ENCODE measurements around the gene MVK. TPM values are rescaled to one million over a fixed set of nuclear protein-coding genes. Genes with fewer than 3 reads are reported as not detected.

The MVK gene
- total RNA-seq, 1 donor from 2014 or later: 53.6 TPM

DNA sequence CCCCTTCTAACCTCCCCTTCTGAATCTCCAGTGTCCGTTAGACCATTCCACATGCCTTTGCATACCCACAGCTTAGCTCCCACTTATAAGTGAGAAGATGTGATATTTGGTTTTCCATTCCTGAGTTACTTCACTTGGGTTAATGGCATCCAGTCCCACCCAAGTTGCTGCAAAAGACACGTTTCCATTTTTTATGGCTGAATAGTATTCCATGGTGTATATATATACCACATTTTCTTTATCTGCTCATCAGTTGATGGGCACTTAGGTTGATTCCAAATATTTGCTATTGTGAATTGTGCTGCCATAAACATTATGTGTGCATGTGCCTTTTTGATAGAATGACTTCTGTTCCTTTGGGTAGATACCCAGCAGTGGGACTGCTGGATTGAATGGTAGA, 67.8 kb downstream of the MVK start:
- Mint-ChIP-seq H3K9me3 (ENCODE audit: unreplicated experiment) (no peaks in the 10 kb centered on the region), H3K4me3 (ENCODE audit: unreplicated experiment) (no peak overlapping the region), H3K27me3 (ENCODE audit: unreplicated experiment) (no peaks in the 10 kb centered on the region), H3K27ac (ENCODE audit: unreplicated experiment) (no peak overlapping the region), H3K36me3 (ENCODE audit: unreplicated experiment) (no peaks in the 10 kb centered on the region), H3K4me1 (ENCODE audit: low read depth, unreplicated experiment) (peaks cover 6% of the 10 kb centered on the region)
- DNase-seq: no peak
- TF ChIP-seq, protein P1, sequence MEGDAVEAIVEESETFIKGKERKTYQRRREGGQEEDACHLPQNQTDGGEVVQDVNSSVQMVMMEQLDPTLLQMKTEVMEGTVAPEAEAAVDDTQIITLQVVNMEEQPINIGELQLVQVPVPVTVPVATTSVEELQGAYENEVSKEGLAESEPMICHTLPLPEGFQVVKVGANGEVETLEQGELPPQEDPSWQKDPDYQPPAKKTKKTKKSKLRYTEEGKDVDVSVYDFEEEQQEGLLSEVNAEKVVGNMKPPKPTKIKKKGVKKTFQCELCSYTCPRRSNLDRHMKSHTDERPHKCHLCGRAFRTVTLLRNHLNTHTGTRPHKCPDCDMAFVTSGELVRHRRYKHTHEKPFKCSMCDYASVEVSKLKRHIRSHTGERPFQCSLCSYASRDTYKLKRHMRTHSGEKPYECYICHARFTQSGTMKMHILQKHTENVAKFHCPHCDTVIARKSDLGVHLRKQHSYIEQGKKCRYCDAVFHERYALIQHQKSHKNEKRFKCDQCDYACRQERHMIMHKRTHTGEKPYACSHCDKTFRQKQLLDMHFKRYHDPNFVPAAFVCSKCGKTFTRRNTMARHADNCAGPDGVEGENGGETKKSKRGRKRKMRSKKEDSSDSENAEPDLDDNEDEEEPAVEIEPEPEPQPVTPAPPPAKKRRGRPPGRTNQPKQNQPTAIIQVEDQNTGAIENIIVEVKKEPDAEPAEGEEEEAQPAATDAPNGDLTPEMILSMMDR (IDR thresholded peaks at IDR 0.05; ENCODE audit: partially characterized antibody, unreplicated experiment): no peak

DNA sequence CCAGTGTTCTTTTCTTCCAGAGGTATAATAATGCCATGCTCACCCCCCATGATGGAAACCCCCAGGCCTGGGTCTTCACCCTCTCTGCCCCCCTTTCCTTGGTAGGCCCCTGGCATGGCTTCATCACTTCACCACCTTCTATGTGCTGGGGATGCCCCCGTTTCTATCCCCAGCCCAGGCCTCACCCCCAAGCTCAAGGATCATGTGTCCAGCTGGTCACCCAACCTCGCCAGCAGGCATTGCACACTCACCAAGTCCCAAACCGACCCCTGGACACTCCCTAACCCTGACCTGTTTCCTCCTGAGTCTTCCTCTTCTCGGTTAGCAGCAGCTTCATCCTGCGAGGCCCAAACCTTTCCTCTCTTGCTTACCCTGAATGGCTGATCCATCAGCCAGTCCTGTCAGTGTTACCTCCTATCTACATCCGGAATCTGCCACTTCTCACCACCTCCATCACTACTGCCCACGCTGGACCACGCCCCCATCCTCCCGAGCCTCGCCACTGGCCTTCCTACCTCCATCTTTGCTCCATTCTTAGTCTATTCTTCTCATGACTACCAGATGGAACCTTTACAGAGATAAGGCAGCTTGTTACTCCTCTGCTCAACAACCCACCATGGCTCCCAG, 69.0 kb downstream of the MVK start:
- H3K4me1 Mint-ChIP-seq (ENCODE audit: low read depth, unreplicated experiment): peaks cover 2% of the 10 kb centered on the region
- TF ChIP-seq, protein P1 (IDR thresholded peaks at IDR 0.05; ENCODE audit: partially characterized antibody, unreplicated experiment): no peak
- no peak overlapping the region for H3K27ac Mint-ChIP-seq (ENCODE audit: unreplicated experiment)
- no peak overlapping the region for H3K4me3 Mint-ChIP-seq (ENCODE audit: unreplicated experiment)
- no peak for DNase-seq
- no peaks in the 10 kb centered on the region for H3K9me3 Mint-ChIP-seq (ENCODE audit: unreplicated experiment)
- peaks cover 7% of the 10 kb centered on the region for H3K27me3 Mint-ChIP-seq (ENCODE audit: unreplicated experiment)
- H3K36me3 Mint-ChIP-seq (ENCODE audit: unreplicated experiment): no peaks in the 10 kb centered on the region

DNA sequence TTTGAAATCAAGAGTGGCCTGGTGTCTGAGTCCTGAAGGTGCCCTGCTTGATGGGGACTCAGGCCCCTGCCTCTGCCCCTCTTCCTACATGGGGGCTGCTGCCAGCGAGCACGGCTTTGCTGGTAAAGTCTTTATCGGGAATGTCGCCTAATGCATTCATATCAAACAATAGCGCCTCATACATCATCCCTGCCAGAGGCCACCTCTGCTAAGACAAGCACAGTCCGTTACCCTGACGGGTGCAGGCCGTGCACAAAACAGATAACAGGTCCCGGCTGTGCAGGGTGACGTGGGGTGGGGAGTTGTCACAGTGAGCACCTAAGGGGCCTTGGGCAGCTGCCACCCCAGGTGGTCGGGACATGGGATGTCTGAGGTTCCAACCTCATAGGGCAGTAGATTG, 71.6 kb downstream of the MVK start:
- DNase-seq: no peak
- Mint-ChIP-seq H3K27me3 (ENCODE audit: unreplicated experiment) (peaks cover 12% of the 10 kb centered on the region), H3K36me3 (ENCODE audit: unreplicated experiment) (no peaks in the 10 kb centered on the region), H3K4me1 (ENCODE audit: low read depth, unreplicated experiment) (peaks cover 2% of the 10 kb centered on the region), H3K27ac (ENCODE audit: unreplicated experiment) (no peak overlapping the region), H3K4me3 (ENCODE audit: unreplicated experiment) (no peak overlapping the region), H3K9me3 (ENCODE audit: unreplicated experiment) (no peaks in the 10 kb centered on the region)
- TF ChIP-seq, protein P1 (IDR thresholded peaks at IDR 0.05; ENCODE audit: partially characterized antibody, unreplicated experiment): no peak

DNA sequence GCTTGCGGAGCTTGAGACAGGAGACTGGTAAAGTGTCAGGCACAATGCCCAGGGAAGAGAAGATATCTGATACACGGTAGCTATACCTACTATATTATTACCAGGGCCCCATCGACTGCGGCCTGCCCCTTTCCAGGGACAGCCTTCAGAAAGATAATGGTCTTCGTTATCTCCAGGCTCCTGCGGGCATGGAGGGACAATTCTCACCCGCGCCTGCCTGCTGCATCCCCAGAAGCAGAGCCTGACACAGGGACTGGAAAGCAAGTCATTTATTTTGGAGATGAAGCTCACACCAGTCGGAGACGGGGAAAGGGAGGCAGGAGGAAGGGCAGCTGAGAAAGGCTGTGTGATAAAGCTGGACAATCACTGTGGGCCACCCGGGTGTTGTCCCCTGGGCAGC, 72.1 kb downstream of the MVK start:
- TF ChIP-seq, protein P1 (IDR thresholded peaks at IDR 0.05; ENCODE audit: partially characterized antibody, unreplicated experiment): no peak
- H3K27ac Mint-ChIP-seq (ENCODE audit: unreplicated experiment): no peak overlapping the region
- peaks cover 2% of the 10 kb centered on the region for H3K4me1 Mint-ChIP-seq (ENCODE audit: low read depth, unreplicated experiment)
- peaks cover 12% of the 10 kb centered on the region for H3K27me3 Mint-ChIP-seq (ENCODE audit: unreplicated experiment)
- H3K36me3 Mint-ChIP-seq (ENCODE audit: unreplicated experiment): no peaks in the 10 kb centered on the region
- no peak overlapping the region for H3K4me3 Mint-ChIP-seq (ENCODE audit: unreplicated experiment)
- no peak for DNase-seq
- no peaks in the 10 kb centered on the region for H3K9me3 Mint-ChIP-seq (ENCODE audit: unreplicated experiment)

Other genes with a start within 250 kb of the MVK start
- 0.27 TPM for gene MYO1H, start 225.9 kb upstream of the MVK start, total RNA-seq (ENCODE audit: unreplicated experiment)
- gene KCTD10, start 96.5 kb upstream of the MVK start, total RNA-seq (ENCODE audit: unreplicated experiment): 95.2 TPM
- gene UBE3B, start 96.2 kb upstream of the MVK start, total RNA-seq (ENCODE audit: unreplicated experiment): 44.2 TPM
- gene MMAB, start 290 bp upstream of the MVK start, total RNA-seq (ENCODE audit: unreplicated experiment): 28.7 TPM
- gene FAM222A, start 140.0 kb downstream of the MVK start, total RNA-seq (ENCODE audit: unreplicated experiment): 18.1 TPM